HepG2 (cell line): ENCODE data around the gene MMD2. TPM values are rescaled to one million over a fixed set of nuclear protein-coding genes. Genes with fewer than 3 reads are reported as not detected.

ENCODE experiments used
- ADNP ChIP-seq: sonication (generic); formaldehyde crosslinking; IDR thresholded peaks from 2 replicates; pipeline ENCODE4 v1.4.0; 2020; ENCODE audit warnings: missing genetic modification reagents
- ASH2L ChIP-seq: fragments of 300-600, 200-600 bp; sonication (generic); IDR thresholded peaks from 2 replicates; pipeline ENCODE4 v1.7.0; 2017; ENCODE audit warnings: low read depth, mild to moderate bottlenecking, moderate library complexity, mixed read lengths, low read length; ENCODE audit not compliant: insufficient read length
- GATAD2A ChIP-seq: IDR thresholded peaks from 2 replicates; pipeline ENCODE4 v1.6.1; 2016
- GPN1 ChIP-seq: sonication (generic); formaldehyde crosslinking; IDR thresholded peaks from 2 replicates; pipeline ENCODE4 v1.5.1; 2020; ENCODE audit warnings: missing genetic modification reagents, borderline replicate concordance
- HNRNPH1 ChIP-seq: fragments of 200-400 bp; formaldehyde crosslinking; optimal IDR thresholded peaks from 2 replicates; pipeline ENCODE3; 2017; ENCODE audit warnings: mild to moderate bottlenecking, low read depth, low read length
- KAT2B ChIP-seq: fragments of 150-350 bp; IDR thresholded peaks from 2 replicates; pipeline ENCODE4 v1.6.1; 2014; ENCODE audit warnings: low read depth, low read length, borderline replicate concordance
- KMT2B ChIP-seq: IDR thresholded peaks from 2 replicates; pipeline ENCODE4 v1.6.1; 2016; ENCODE audit warnings: missing genetic modification reagents, missing compliant biosample characterization
- TEAD2 ChIP-seq: sonication (generic); formaldehyde crosslinking; IDR thresholded peaks from 2 replicates; pipeline ENCODE4 v1.9.0; 2021; ENCODE audit warnings: missing genetic modification reagents
- ZBTB42 ChIP-seq: sonication (generic); formaldehyde crosslinking; IDR thresholded peaks from 2 replicates; pipeline ENCODE4 v1.5.0; 2020; ENCODE audit warnings: mild to moderate bottlenecking, missing genetic modification reagents
- ZNF124 ChIP-seq: sonication (generic); formaldehyde crosslinking; IDR thresholded peaks from 2 replicates; pipeline ENCODE4 v1.4.0; 2020; ENCODE audit warnings: missing genetic modification reagents
- ZNF335 ChIP-seq: sonication (generic); formaldehyde crosslinking; IDR thresholded peaks from 2 replicates; pipeline ENCODE4 v1.4.0; 2020; ENCODE audit warnings: missing genetic modification reagents
- ZNF546 ChIP-seq: sonication (generic); formaldehyde crosslinking; conservative IDR thresholded peaks from 2 replicates; pipeline ENCODE4 v1.8.1; 2023; ENCODE audit warnings: mild to moderate bottlenecking, missing genetic modification reagents
- ZNF550 ChIP-seq: sonication (generic); formaldehyde crosslinking; IDR thresholded peaks from 2 replicates; pipeline ENCODE4 v1.4.0; 2020; ENCODE audit warnings: mild to moderate bottlenecking, missing genetic modification reagents, borderline replicate concordance
- ZNF563 ChIP-seq: sonication (generic); formaldehyde crosslinking; IDR thresholded peaks from 2 replicates; pipeline ENCODE4 v1.8.0; 2022; ENCODE audit warnings: mild to moderate bottlenecking, moderate library complexity, missing genetic modification reagents
- ZNF614 ChIP-seq: IDR thresholded peaks from 2 replicates; pipeline ENCODE4 v1.6.1; 2018; ENCODE audit warnings: missing biosample characterization, missing genetic modification reagents, inconsistent platforms, borderline replicate concordance
- polyA plus RNA-seq, 8 experiments: library from polyadenylated mRNA; depleted of rRNA in 3 of 8; stranded (reverse) in 7 of 8; unstranded in 1 of 8; fragments of >200 nt; fragmentation: Illumina TruSeq in 4 of 8; extraction: Trizol in 4 of 8; gene quantifications; 2 replicates each; pipeline versions ENCODE4 v1.2.1 to v1.2.3, GENCODE V29; 2011 to 2016; ENCODE audit warnings: low read depth in 4 of 8, missing spikeins in 1 of 8, mixed read lengths in 1 of 8; ENCODE audit not compliant: insufficient read depth in 1 of 8
- total RNA-seq, 5 experiments: library from RNA; depleted of rRNA; stranded (reverse); fragments of >200 nt; fragmentation: Illumina TruSeq; extraction: Trizol; gene quantifications; 2 replicates each; pipeline ENCODE4 v1.2.3, GENCODE V29; 2016; ENCODE audit warnings: low read depth in 1 of 5
- TF ChIP-seq, protein P1 (sequence below): sonication (generic); formaldehyde crosslinking; IDR thresholded peaks from 2 replicates; pipeline ENCODE4 v1.4.0; 2020; ENCODE audit warnings: missing genetic modification reagents
- TF ChIP-seq, protein P2 (sequence below): sonication (generic); formaldehyde crosslinking; IDR thresholded peaks from 2 replicates; pipeline ENCODE4 v1.8.0; 2022; ENCODE audit warnings: mild to moderate bottlenecking, missing genetic modification reagents; ENCODE audit not compliant: insufficient replicate concordance
- TF ChIP-seq, protein P3 (sequence below): sonication (generic); formaldehyde crosslinking; conservative IDR thresholded peaks from 2 replicates; pipeline ENCODE4 v1.4.0; 2020; ENCODE audit warnings: missing genetic modification reagents
- TF ChIP-seq, protein P4 (sequence below): sonication (generic); formaldehyde crosslinking; IDR thresholded peaks from 2 replicates; pipeline ENCODE4 v1.4.0; 2020; ENCODE audit warnings: mild to moderate bottlenecking, missing genetic modification reagents
- TF ChIP-seq, protein P5 (sequence below): sonication (generic); formaldehyde crosslinking; IDR thresholded peaks from 2 replicates; pipeline ENCODE4 v1.4.0; 2020; ENCODE audit warnings: missing genetic modification reagents
- TF ChIP-seq, protein P6 (sequence below): IDR thresholded peaks from 2 replicates; pipeline ENCODE4 v1.6.1; 2012; ENCODE audit warnings: low read depth, low read length, improper control_type of control experiment

Gene MMD2
- total and polyA plus RNA-seq, 2 of the 13 experiments (the other 11 are each of a cell fraction or from before 2014, with no cell fraction given): not detected

DNA sequence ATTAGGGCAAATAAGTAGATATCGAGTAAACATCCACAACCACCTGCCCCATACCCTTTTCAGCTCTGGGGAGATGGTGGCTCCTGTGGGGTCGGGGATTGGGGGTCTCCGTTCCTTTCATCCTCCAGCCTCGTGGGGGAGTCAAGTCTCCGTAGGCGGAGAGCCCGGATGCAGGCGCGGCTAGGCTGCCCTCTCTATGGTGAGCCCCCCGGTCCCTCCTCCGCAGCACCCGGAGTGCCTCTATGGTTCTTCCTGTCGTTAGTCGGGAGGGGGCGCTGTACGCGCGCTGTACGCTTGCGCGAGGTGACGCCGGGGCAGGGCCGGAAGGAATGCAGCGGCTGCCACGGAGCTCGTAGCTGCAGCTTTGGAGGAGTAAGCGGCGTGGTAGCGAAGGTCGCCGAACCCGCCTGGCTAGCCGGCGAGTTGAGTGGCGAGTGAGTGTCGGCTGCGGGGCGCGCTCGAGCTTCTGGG lies 14.8 kb upstream of the MMD2 start (continued):
- no peak for TF ChIP-seq ZNF546
- no peak for TF ChIP-seq KAT2B
- TF ChIP-seq, protein P1, sequence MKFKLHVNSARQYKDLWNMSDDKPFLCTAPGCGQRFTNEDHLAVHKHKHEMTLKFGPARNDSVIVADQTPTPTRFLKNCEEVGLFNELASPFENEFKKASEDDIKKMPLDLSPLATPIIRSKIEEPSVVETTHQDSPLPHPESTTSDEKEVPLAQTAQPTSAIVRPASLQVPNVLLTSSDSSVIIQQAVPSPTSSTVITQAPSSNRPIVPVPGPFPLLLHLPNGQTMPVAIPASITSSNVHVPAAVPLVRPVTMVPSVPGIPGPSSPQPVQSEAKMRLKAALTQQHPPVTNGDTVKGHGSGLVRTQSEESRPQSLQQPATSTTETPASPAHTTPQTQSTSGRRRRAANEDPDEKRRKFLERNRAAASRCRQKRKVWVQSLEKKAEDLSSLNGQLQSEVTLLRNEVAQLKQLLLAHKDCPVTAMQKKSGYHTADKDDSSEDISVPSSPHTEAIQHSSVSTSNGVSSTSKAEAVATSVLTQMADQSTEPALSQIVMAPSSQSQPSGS: 0 out of 2 replicates have a peak, but pooled peaks have one; percentile 48
- TF ChIP-seq ZNF563 (CRISPR knock-in tag): peak; percentile 27; the same call in 1 of the 2 replicates
- TF ChIP-seq ASH2L: peak; percentile 57
- TF ChIP-seq, protein P2, sequence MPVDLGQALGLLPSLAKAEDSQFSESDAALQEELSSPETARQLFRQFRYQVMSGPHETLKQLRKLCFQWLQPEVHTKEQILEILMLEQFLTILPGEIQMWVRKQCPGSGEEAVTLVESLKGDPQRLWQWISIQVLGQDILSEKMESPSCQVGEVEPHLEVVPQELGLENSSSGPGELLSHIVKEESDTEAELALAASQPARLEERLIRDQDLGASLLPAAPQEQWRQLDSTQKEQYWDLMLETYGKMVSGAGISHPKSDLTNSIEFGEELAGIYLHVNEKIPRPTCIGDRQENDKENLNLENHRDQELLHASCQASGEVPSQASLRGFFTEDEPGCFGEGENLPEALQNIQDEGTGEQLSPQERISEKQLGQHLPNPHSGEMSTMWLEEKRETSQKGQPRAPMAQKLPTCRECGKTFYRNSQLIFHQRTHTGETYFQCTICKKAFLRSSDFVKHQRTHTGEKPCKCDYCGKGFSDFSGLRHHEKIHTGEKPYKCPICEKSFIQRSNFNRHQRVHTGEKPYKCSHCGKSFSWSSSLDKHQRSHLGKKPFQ (CRISPR knock-in tag): no peak
- TF ChIP-seq ZBTB42: no peak
- TF ChIP-seq, protein P3, sequence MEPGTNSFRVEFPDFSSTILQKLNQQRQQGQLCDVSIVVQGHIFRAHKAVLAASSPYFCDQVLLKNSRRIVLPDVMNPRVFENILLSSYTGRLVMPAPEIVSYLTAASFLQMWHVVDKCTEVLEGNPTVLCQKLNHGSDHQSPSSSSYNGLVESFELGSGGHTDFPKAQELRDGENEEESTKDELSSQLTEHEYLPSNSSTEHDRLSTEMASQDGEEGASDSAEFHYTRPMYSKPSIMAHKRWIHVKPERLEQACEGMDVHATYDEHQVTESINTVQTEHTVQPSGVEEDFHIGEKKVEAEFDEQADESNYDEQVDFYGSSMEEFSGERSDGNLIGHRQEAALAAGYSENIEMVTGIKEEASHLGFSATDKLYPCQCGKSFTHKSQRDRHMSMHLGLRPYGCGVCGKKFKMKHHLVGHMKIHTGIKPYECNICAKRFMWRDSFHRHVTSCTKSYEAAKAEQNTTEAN (CRISPR knock-in tag): no peak
- no peak for TF ChIP-seq ZNF124 (CRISPR knock-in tag)
- TF ChIP-seq ZNF614: 0 out of 2 replicates have a peak, but pooled peaks have one; percentile 8
- TF ChIP-seq, protein P4, sequence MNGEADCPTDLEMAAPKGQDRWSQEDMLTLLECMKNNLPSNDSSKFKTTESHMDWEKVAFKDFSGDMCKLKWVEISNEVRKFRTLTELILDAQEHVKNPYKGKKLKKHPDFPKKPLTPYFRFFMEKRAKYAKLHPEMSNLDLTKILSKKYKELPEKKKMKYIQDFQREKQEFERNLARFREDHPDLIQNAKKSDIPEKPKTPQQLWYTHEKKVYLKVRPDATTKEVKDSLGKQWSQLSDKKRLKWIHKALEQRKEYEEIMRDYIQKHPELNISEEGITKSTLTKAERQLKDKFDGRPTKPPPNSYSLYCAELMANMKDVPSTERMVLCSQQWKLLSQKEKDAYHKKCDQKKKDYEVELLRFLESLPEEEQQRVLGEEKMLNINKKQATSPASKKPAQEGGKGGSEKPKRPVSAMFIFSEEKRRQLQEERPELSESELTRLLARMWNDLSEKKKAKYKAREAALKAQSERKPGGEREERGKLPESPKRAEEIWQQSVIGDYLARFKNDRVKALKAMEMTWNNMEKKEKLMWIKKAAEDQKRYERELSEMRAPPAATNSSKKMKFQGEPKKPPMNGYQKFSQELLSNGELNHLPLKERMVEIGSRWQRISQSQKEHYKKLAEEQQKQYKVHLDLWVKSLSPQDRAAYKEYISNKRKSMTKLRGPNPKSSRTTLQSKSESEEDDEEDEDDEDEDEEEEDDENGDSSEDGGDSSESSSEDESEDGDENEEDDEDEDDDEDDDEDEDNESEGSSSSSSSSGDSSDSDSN (CRISPR knock-in tag): no peak; the same call in 1 of the 2 replicates
- TF ChIP-seq ADNP (CRISPR knock-in tag): 0 out of 2 replicates have a peak, but pooled peaks have one; percentile 28
- no peak for TF ChIP-seq HNRNPH1
- no peak for TF ChIP-seq ZNF335
- TF ChIP-seq, protein P5, sequence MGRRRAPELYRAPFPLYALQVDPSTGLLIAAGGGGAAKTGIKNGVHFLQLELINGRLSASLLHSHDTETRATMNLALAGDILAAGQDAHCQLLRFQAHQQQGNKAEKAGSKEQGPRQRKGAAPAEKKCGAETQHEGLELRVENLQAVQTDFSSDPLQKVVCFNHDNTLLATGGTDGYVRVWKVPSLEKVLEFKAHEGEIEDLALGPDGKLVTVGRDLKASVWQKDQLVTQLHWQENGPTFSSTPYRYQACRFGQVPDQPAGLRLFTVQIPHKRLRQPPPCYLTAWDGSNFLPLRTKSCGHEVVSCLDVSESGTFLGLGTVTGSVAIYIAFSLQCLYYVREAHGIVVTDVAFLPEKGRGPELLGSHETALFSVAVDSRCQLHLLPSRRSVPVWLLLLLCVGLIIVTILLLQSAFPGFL (CRISPR knock-in tag): no peak
- no peak for TF ChIP-seq ZNF550
- TF ChIP-seq KMT2B (CRISPR knock-in tag): peak; percentile 70
- TF ChIP-seq TEAD2 (CRISPR knock-in tag): no peak
- peak; percentile 68 for TF ChIP-seq GATAD2A (CRISPR knock-in tag)
- TF ChIP-seq, protein P6, sequence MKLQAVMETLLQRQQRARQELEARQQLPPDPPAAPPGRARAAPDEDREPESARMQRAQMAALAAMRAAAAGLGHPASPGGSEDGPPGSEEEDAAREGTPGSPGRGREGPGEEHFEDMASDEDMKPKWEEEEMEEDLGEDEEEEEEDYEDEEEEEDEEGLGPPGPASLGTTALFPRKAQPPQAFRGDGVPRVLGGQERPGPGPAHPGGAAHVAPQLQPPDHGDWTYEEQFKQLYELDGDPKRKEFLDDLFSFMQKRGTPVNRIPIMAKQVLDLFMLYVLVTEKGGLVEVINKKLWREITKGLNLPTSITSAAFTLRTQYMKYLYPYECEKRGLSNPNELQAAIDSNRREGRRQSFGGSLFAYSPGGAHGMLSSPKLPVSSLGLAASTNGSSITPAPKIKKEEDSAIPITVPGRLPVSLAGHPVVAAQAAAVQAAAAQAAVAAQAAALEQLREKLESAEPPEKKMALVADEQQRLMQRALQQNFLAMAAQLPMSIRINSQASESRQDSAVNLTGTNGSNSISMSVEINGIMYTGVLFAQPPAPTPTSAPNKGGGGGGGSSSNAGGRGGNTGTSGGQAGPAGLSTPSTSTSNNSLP: no peak
- TF ChIP-seq GPN1 (CRISPR knock-in tag): no peak
